Activated T-cell treated with anti-CD3 and anti-CD28 coated beads for 1 hour (primary cell): ENCODE data around the gene FGF1.

Experiments
- DNase-seq: peaks from one replicate; pipeline ENCODE4 v3.0.0-alpha.2; 2020; ENCODE audit warnings: low read depth

Gene FGF1

GRCh38 chr5:142685418-142686209 lies at the start of gene FGF1:
Gene FGF1, minus strand, starts transcription at chr5:142686090. Its CDS starts 71,963 bp downstream, at chr5:142614127.
- no peak for DNase-seq

- DNase-seq = no peak
Observed at GRCh38 chr5:142727735-142728047, 41.8 kb upstream of the FGF1 start.

GRCh38 chr5:142726188-142726731 lies 40.4 kb upstream of the FGF1 start:
- DNase-seq = no peak

- no peak for DNase-seq
Observed at GRCh38 chr5:142725231-142726187, 39.6 kb upstream of the FGF1 start.

GRCh38 chr5:142724821-142725220 lies 38.9 kb upstream of the FGF1 start:
- no peak for DNase-seq

- DNase-seq = no peak
Observed at GRCh38 chr5:142722896-142723295, 37.0 kb upstream of the FGF1 start.

- no peak for DNase-seq
Observed at GRCh38 chr5:142722146-142722545, 36.3 kb upstream of the FGF1 start.

- DNase-seq = no peak
Observed at GRCh38 chr5:142720641-142721271, 34.9 kb upstream of the FGF1 start.

GRCh38 chr5:142719836-142720370 lies 34.0 kb upstream of the FGF1 start:
- DNase-seq = no peak

GRCh38 chr5:142717582-142718215 lies 31.8 kb upstream of the FGF1 start:
- no peak for DNase-seq

GRCh38 chr5:142716963-142717362 lies 31.1 kb upstream of the FGF1 start:
- no peak for DNase-seq

- DNase-seq = no peak
Observed at GRCh38 chr5:142715291-142715690, 29.4 kb upstream of the FGF1 start.

GRCh38 chr5:142713121-142713706 lies 27.3 kb upstream of the FGF1 start:
- DNase-seq = peak; percentile 74

- no peak for DNase-seq
Observed at GRCh38 chr5:142703153-142703552, 17.3 kb upstream of the FGF1 start.

GRCh38 chr5:142701673-142702311 lies 15.9 kb upstream of the FGF1 start:
- no peak for DNase-seq

- no peak for DNase-seq
Observed at GRCh38 chr5:142700566-142700965, 14.7 kb upstream of the FGF1 start.

- peak; percentile 72 for DNase-seq
Observed at GRCh38 chr5:142699184-142699720, 13.4 kb upstream of the FGF1 start.

GRCh38 chr5:142698447-142699183 lies 12.7 kb upstream of the FGF1 start:
- no peak for DNase-seq

- DNase-seq = no peak
Observed at GRCh38 chr5:142697356-142698255, 11.7 kb upstream of the FGF1 start.
